Keratinocyte (primary cell): ENCODE measurements around the gene EXOSC9. TPM values are rescaled to one million over a fixed set of nuclear protein-coding genes. Genes with fewer than 3 reads are reported as not detected.

Experiments used
- DNase-seq: peaks from one replicate; pipeline ENCODE4 v3.0.0-alpha.2; 2011; ENCODE audit warnings: low read depth, missing footprints, low spot score
- FAIRE-seq: peaks from 2 replicates; lab custom pipeline; 2011; peaks lifted over from hg19 to GRCh38; lab: Jason Lieb, UNC
- H2AFZ ChIP-seq: 2 replicates; pipeline ENCODE4 v1.6.0; 2012; ENCODE audit warnings: low read length, control low read depth, inconsistent platforms; ENCODE audit not compliant: control insufficient read depth
- H3K27ac ChIP-seq: 2 replicates; pipeline ENCODE4 v1.5.1; 2011; ENCODE audit warnings: low read length; ENCODE audit not compliant: control insufficient read depth, insufficient read depth
- H3K27me3 ChIP-seq: 3 replicates; pipeline ENCODE4 v1.6.0; 2011; ENCODE audit warnings: low read length; ENCODE audit not compliant: control insufficient read depth, insufficient read depth; ENCODE audit errors: extremely low read depth
- H3K36me3 ChIP-seq, 2 experiments: 2 replicates in 1 of 2; 3 replicates in 1 of 2; pipeline ENCODE4 v1.5.1; 2011; ENCODE audit warnings: low read length in 2 of 2, mild to moderate bottlenecking in 1 of 2; ENCODE audit not compliant: control insufficient read depth in 2 of 2, insufficient read depth in 2 of 2; ENCODE audit errors: extremely low read depth in 1 of 2
- H3K4me1 ChIP-seq: 3 replicates; pipeline ENCODE4 v1.5.1; 2011; ENCODE audit warnings: low read length; ENCODE audit not compliant: control insufficient read depth, insufficient read depth; ENCODE audit errors: extremely low read depth
- H3K4me2 ChIP-seq: 3 replicates; pipeline ENCODE4 v1.6.0; 2011; ENCODE audit warnings: low read depth, low read length; ENCODE audit not compliant: control insufficient read depth, insufficient read depth; ENCODE audit errors: extremely low read depth
- H3K4me3 ChIP-seq, 3 experiments: fragments of 200-600 bp in 1 of 3; sonication (generic) in 1 of 3; 2 replicates in 2 of 3; 3 replicates in 1 of 3; pipeline ENCODE4 v1.5.1; 2011 to 2016; ENCODE audit warnings: low read length in 3 of 3, mild to moderate bottlenecking in 3 of 3, control low read depth in 2 of 3, inconsistent platforms in 1 of 3, low read depth in 1 of 3, mixed read lengths in 1 of 3, mixed run types in 1 of 3, moderate library complexity in 1 of 3; ENCODE audit not compliant: control insufficient read depth in 2 of 3, insufficient read depth in 2 of 3; ENCODE audit errors: extremely low read depth in 1 of 3
- H3K79me2 ChIP-seq: 2 replicates; pipeline ENCODE4 v1.6.0; 2012; ENCODE audit warnings: low read length; ENCODE audit not compliant: control insufficient read depth, insufficient read depth
- H3K9ac ChIP-seq: 3 replicates; pipeline ENCODE4 v1.6.0; 2011; ENCODE audit warnings: low read length; ENCODE audit not compliant: control insufficient read depth, insufficient read depth; ENCODE audit errors: extremely low read depth
- H3K9me1 ChIP-seq: 3 replicates; pipeline ENCODE4 v1.6.0; 2011; ENCODE audit warnings: low read length; ENCODE audit not compliant: control insufficient read depth, insufficient read depth; ENCODE audit errors: extremely low read depth
- H3K9me3 ChIP-seq: 2 replicates; pipeline ENCODE4 v1.5.1; 2012; ENCODE audit warnings: low read depth, low read length; ENCODE audit not compliant: control insufficient read depth
- H4K20me1 ChIP-seq: 3 replicates; pipeline ENCODE4 v1.6.0; 2011; ENCODE audit warnings: low read length; ENCODE audit not compliant: control insufficient read depth, insufficient read depth; ENCODE audit errors: extremely low read depth
- CTCF ChIP-seq, 3 experiments: IDR thresholded peaks in 1 of 3; conservative IDR thresholded peaks in 1 of 3; optimal IDR thresholded peaks in 1 of 3; 2 replicates in 2 of 3; 3 replicates in 1 of 3; pipeline versions ENCODE3 to v1.5.1; 2011; ENCODE audit warnings: low read length in 3 of 3, mild to moderate bottlenecking in 3 of 3, moderate library complexity in 2 of 3, control low read depth in 1 of 3, inconsistent platforms in 1 of 3; ENCODE audit not compliant: insufficient read depth in 2 of 3; ENCODE audit errors: extremely low read depth in 1 of 3
- EZH2 ChIP-seq: IDR thresholded peaks from one replicate; pipeline ENCODE4 v1.6.1; 2012; ENCODE audit warnings: inconsistent platforms, mild to moderate bottlenecking, low read length, moderate library complexity
- dilution Hi-C: fragments of 300-500 bp; cut with MboI; formaldehyde crosslinking; loops from one replicate; pipeline ENCODE4 v1.7.0; 2020; ENCODE audit warnings: low sequenced_read_pairs; ENCODE audit not compliant: extremely low pct_ligation_motif_present
- polyA plus RNA-seq, 5 experiments: library from polyadenylated mRNA; depleted of rRNA in 3 of 5; stranded (reverse) in 3 of 5; stranded (forward) in 1 of 5; unstranded in 1 of 5; fragments of >200 nt; gene quantifications; 1 replicate in 1 of 5; 2 replicates in 3 of 5; 3 replicates in 1 of 5; pipeline versions ENCODE4 v1.2.1 to v1.2.3, GENCODE V29; 2011 to 2012; ENCODE audit warnings: missing spikeins in 2 of 5, low read depth in 1 of 5, low replicate concordance in 1 of 5

EXOSC9 gene
- polyA plus RNA-seq, 1 donor (not counting 4 experiments of a cell fraction or from before 2014, with no cell fraction given), result 35.4 TPM

- Histone ChIP-seq H4K20me1 (no peaks in the 10 kb centered on the region), H3K79me2 (no peaks in the 10 kb centered on the region), H3K27ac (no peak overlapping the region), H3K9ac (no peak overlapping the region), H3K4me3 (no peak overlapping the region), H3K36me3 (no peaks in the 10 kb centered on the region), H2AFZ (no peak overlapping the region), H3K9me3 (no peaks in the 10 kb centered on the region), H3K4me1 (no peaks in the 10 kb centered on the region), H3K4me2 (no peak overlapping the region), H3K27me3 (peaks cover 2% of the 10 kb centered on the region), H3K9me1 (no peaks in the 10 kb centered on the region)
- DNase-seq (no peak), FAIRE-seq (no peak)
- TF ChIP-seq EZH2, result no peak
- no peak for TF ChIP-seq CTCF (optimal IDR thresholded peaks at IDR 0.05 in 1 of 3, IDR thresholded peaks at IDR 0.05 in 1 of 3, conservative IDR thresholded peaks at IDR 0.05 in 1 of 3; ENCODE audit: extremely low read depth in 1 of 3, insufficient read depth in 2 of 3, low read length in 3 of 3)
- dilution Hi-C loops, result no loop called here
Observed at GRCh38 chr4:121758925-121759568, 42.1 kb upstream of the EXOSC9 start.

GRCh38 chr4:121760205-121760604 lies 40.9 kb upstream of the EXOSC9 start:
- no peak for TF ChIP-seq EZH2
- no peak for TF ChIP-seq CTCF (optimal IDR thresholded peaks at IDR 0.05 in 1 of 3, IDR thresholded peaks at IDR 0.05 in 1 of 3, conservative IDR thresholded peaks at IDR 0.05 in 1 of 3; ENCODE audit: extremely low read depth in 1 of 3, insufficient read depth in 2 of 3, low read length in 3 of 3)
- DNase-seq (no peak), FAIRE-seq (no peak)
- Histone ChIP-seq H3K4me2 (no peak overlapping the region), H3K9me1 (no peaks in the 10 kb centered on the region), H3K79me2 (no peaks in the 10 kb centered on the region), H2AFZ (no peak overlapping the region), H4K20me1 (no peaks in the 10 kb centered on the region), H3K4me1 (no peaks in the 10 kb centered on the region), H3K9ac (no peak overlapping the region), H3K27me3 (peaks cover 13% of the 10 kb centered on the region), H3K4me3 (no peak overlapping the region), H3K9me3 (no peaks in the 10 kb centered on the region), H3K36me3 (no peaks in the 10 kb centered on the region), H3K27ac (no peak overlapping the region)
- dilution Hi-C loops, result no loop called here
